ENCODE data around the gene NPTX2.
"Not testable (repeated sequence)": the region's sequence is repeated elsewhere in the genome, so short reads cannot be mapped to it uniquely, and the experiment has no call there.

Gene NPTX2

GRCh38 chr7:98571986-98572385 lies 45.1 kb upstream of the NPTX2 start:
- TF ChIP-seq BACH2 (CRISPR knock-in tag; IDR thresholded peaks at IDR 0.05; ENCODE audit: borderline replicate concordance) (no peak), ZC3H10 (CRISPR knock-in tag; IDR thresholded peaks at IDR 0.05) (no peak), ZNF70 (CRISPR knock-in tag; IDR thresholded peaks at IDR 0.05) (no peak), ARNTL (CRISPR knock-in tag; IDR thresholded peaks at IDR 0.05; ENCODE audit: borderline replicate concordance, low read depth) (no peak), CREB5 (CRISPR knock-in tag; IDR thresholded peaks at IDR 0.05; ENCODE audit: low read depth) (no peak), RARB (CRISPR knock-in tag; IDR thresholded peaks at IDR 0.05) (no peak), GLIS3 (CRISPR knock-in tag; IDR thresholded peaks at IDR 0.05) (no peak), ZNF565 (CRISPR knock-in tag; conservative IDR thresholded peaks at IDR 0.05; ENCODE audit: low read depth) (no peak), TCF4 (CRISPR knock-in tag; IDR thresholded peaks at IDR 0.05; ENCODE audit: borderline replicate concordance) (no peak), ISL1 (CRISPR knock-in tag; IDR thresholded peaks at IDR 0.05) (no peak), SNAI2 (CRISPR knock-in tag; IDR thresholded peaks at IDR 0.05) (no peak), POU6F1 (CRISPR knock-in tag; IDR thresholded peaks at IDR 0.05; ENCODE audit: borderline replicate concordance, low read depth) (no peak), TSHZ2 (CRISPR knock-in tag; IDR thresholded peaks at IDR 0.05) (no peak), CSDC2 (CRISPR knock-in tag; IDR thresholded peaks at IDR 0.05) (no peak), ZFP3 (CRISPR knock-in tag; IDR thresholded peaks at IDR 0.05) (no peak), TOX (CRISPR knock-in tag; IDR thresholded peaks at IDR 0.05; ENCODE audit: borderline replicate concordance) (no peak), CSRNP3 (CRISPR knock-in tag; IDR thresholded peaks at IDR 0.05) (no peak)
- no peak for ATAC-seq

- not testable (repeated sequence) for ATAC-seq
These were observed 44.4 kb upstream of the NPTX2 start for GRCh38 chr7:98572716-98573115.

GRCh38 chr7:98573816-98574215 lies 43.3 kb upstream of the NPTX2 start:
- TF ChIP-seq CSDC2 (CRISPR knock-in tag; IDR thresholded peaks at IDR 0.05) (no peak), PPARA (CRISPR knock-in tag; IDR thresholded peaks at IDR 0.05; ENCODE audit: borderline replicate concordance) (no peak), SNAI2 (CRISPR knock-in tag; IDR thresholded peaks at IDR 0.05) (no peak)
- ATAC-seq, result no peak

- no peak for ATAC-seq
- TF ChIP-seq CREB5 (CRISPR knock-in tag; IDR thresholded peaks at IDR 0.05; ENCODE audit: low read depth), result no peak
- no peak for TF ChIP-seq ZNF8 (CRISPR knock-in tag; IDR thresholded peaks at IDR 0.05)
- no peak for TF ChIP-seq GLIS3 (CRISPR knock-in tag; IDR thresholded peaks at IDR 0.05)
- no peak for TF ChIP-seq BACH2 (CRISPR knock-in tag; IDR thresholded peaks at IDR 0.05; ENCODE audit: borderline replicate concordance)
- TF ChIP-seq ZNF70 (CRISPR knock-in tag; IDR thresholded peaks at IDR 0.05), result no peak
- no peak for TF ChIP-seq ZFP30 (CRISPR knock-in tag; IDR thresholded peaks at IDR 0.05)
- no peak for TF ChIP-seq TSHZ2 (CRISPR knock-in tag; IDR thresholded peaks at IDR 0.05)
- no peak for TF ChIP-seq RARB (CRISPR knock-in tag; IDR thresholded peaks at IDR 0.05)
- TF ChIP-seq ZNF565 (CRISPR knock-in tag; conservative IDR thresholded peaks at IDR 0.05; ENCODE audit: low read depth), result no peak
- TF ChIP-seq TOX (CRISPR knock-in tag; IDR thresholded peaks at IDR 0.05; ENCODE audit: borderline replicate concordance), result no peak
- TF ChIP-seq SNAI2 (CRISPR knock-in tag; IDR thresholded peaks at IDR 0.05), result no peak
- no peak for TF ChIP-seq POU6F1 (CRISPR knock-in tag; IDR thresholded peaks at IDR 0.05; ENCODE audit: borderline replicate concordance, low read depth)
These were observed 41.2 kb upstream of the NPTX2 start for GRCh38 chr7:98575878-98576277.

Measured in SK-N-SH treated with all-trans-retinoic acid at 6 μM for 48 hours (cell line).